HG03066 (cell line): ENCODE data around the gene RTN4IP1.
"Not testable (repeated sequence)": the region's sequence is repeated elsewhere in the genome, so short reads cannot be mapped to it uniquely, and the experiment has no call there.

Experiments
- ATAC-seq: cut with Tn5 transposase; IDR thresholded peaks from one replicate; pipeline ENCODE4 v1.9.1; 2021; ENCODE audit warnings: low read depth; ENCODE audit not compliant: unreplicated experiment

The RTN4IP1 gene

GRCh38 chr6:106629859-106630163 is 513 bp upstream of the RTN4IP1 start:
- ATAC-seq: no peak

DNA sequence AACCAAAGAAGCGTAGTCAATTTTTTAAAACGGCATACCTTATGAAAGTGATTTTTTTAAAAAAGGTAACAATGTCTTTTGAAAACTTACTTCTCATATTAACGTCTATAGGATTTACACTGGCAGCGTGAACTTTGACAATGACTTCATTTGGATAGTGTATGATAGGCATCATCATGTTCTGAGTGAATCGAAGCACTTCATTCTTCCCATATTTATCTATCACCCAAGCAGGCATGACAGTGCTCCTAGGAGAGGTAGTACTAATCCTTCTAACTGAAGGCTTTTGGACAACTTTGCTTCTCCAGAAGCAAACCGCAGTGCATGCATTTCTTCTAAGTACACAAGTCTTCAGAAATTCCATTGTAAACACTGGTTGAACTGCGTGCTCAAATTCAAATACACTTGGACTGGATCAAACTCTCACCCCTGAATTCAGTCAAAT is 618 bp downstream of the RTN4IP1 start:
- no peak for ATAC-seq

- ATAC-seq: not testable (repeated sequence)
Measured at GRCh38 chr6:106627760-106628159, 1.5 kb downstream of the RTN4IP1 start.

DNA sequence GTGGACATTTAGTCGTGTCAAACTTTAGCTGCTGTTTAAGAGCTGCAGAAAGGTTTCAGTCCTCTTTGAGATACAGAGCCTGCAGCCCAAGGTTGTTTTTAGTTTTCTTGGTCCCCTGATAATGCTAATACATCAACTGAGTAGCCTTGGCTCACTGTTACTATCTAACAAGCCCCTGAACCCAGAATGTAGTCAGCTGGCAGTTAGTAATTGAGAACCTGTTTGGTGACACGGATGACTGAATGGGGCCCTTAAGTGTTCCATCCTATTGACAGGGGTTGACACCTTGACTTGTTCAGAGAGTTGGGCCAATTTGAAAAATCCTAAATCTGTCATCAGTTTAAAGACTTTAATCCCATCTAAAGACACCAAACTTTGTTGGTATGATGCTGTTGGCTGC is 2.8 kb downstream of the RTN4IP1 start:
- ATAC-seq: peak; percentile 25

DNA sequence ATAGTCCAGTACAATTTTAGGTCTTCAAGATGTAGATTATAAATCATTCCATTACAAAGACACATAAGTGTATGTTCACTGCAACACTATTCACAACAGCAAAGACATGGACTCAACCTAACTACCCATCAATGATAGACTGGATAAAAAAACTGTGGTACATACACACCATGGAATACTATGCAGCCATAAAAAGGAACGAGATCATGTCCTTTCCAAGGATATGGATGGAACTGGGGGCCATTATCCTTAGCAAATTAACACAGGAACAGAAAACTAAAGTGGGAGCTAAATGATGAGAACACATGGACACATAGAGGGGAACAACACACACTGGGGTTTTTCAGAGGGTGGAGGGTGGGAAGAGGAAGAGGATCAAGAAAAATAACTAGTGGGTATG is 6.3 kb downstream of the RTN4IP1 start:
- ATAC-seq: no peak

DNA sequence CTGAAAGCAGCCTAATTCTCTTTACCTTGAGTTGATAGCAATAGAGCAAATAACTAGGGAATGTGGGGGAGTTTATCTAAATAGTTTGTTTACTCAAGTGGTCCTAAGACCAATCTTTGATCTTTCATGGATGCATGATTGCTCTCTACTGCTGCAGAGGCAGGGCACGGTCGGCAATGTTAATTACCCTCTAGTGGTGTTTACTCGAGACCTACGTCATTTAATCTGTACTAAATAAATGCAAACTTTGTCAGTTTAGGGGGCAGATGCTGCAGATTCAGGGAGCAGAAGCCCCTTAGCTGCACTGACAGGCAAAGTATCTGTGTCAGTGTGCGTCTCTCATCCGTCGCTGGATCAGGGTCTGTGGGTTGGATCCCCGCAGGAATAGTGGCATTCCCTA is 6.9 kb downstream of the RTN4IP1 start:
- no peak for ATAC-seq

GRCh38 chr6:106620931-106621672 is 8.2 kb downstream of the RTN4IP1 start:
- no peak for ATAC-seq

DNA sequence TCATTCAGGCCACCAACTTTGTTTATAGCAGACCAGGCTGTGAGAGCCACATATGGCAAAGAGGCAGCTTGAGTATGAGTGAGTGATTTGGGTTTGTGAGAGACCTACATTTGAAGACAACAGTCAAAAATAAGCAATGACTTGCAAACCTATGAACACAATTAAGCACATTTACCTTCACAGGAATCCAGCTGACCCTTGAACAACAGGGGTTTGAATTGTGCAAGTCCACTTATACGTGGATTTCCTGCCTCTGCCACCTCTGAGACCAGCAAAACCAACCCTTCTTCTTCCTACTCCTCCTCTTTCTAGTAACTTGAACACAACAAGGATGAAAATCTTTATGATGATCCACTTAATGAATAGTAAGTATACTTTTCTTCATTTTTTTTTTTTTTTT is 10.1 kb downstream of the RTN4IP1 start:
- no peak for ATAC-seq

DNA sequence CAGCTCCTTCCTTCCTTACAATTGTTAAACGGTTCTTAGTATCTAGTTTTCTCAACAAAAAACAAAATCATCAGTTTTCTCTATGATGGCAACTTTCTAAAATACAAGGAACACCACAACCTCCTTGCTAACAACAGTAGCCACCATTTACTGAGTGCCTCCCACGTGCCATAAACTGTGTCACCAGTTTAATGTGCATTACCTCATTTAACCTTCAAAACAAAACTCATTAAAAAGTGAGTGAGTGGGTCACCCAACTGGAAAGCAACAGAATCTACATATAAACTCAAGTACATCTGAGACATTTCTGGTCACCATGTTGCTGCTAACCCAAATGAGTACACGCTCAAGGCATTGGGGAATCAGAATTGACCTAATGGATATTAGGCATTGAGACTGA is 11.0 kb downstream of the RTN4IP1 start:
- ATAC-seq: no peak

DNA sequence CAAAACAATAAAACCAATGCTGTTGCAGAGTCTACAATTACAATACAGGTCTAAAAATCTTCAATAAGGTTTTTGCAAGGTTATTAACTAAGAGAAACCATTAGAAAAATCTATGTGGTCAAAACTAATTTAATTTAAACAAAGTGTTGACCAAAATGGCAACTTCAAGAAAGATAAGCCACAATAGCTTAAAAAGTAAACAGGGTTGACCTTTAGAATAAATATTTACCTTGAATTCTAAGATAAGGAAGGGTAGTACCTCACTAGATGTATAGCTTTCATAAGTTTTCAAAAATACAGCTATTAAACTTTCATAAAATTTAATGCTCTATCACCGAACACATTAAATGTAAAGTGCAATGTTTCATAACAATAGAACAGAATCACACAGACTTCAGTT is 11.4 kb downstream of the RTN4IP1 start:
- no peak for ATAC-seq

- ATAC-seq: peak; percentile 78
Measured at GRCh38 chr6:106617302-106617701, 12.0 kb downstream of the RTN4IP1 start.

DNA sequence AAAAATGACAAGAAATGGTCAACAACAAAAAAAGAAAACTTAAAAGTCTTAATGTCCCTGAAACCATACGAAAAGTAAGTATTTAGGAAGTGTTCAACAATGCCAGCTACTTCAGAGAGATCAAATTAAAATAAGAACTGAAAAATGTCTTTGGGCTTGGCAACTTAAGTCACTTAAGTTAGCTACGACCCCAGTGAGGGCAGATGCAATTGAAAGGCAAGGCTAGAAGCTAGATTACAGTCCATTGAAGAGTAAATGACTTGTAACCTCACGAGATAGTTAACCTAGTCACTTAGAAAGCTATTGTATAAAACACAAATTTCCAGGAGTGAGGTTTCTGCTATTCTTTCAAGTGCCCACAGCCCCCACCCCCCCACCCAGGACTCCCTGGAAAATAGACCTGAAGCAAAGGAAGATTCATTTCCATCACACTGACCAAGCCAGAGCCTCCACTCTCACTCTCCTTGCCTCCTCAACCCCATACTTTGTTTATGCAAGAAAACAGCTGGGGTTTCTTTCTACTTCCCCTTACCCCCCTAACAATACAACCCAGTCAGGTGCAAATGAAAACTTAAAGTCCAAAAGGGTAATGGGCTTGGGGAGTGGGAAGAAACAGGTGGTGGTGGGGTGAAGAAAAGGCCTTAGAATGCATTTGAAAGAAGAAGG is 14.6 kb downstream of the RTN4IP1 start:
- no peak for ATAC-seq

DNA sequence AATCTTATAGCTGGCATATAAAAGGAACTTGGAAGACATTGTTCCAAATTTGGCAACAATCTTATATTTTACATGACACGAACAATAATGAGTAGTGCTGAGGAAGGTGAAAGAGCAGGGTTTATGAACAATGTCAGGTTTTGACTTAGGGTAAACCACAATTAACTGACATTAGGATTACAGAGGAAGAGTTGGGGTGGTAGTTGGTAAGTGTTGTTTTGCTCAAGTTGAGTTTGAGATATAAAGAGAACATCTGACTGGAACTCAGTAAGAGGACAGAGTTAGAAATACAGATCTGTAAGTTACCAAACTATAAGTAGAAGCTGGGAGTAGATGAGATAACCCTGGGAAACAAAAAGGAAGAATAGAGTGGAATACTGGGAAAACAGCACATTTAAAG is 15.1 kb downstream of the RTN4IP1 start:
- ATAC-seq: no peak

DNA sequence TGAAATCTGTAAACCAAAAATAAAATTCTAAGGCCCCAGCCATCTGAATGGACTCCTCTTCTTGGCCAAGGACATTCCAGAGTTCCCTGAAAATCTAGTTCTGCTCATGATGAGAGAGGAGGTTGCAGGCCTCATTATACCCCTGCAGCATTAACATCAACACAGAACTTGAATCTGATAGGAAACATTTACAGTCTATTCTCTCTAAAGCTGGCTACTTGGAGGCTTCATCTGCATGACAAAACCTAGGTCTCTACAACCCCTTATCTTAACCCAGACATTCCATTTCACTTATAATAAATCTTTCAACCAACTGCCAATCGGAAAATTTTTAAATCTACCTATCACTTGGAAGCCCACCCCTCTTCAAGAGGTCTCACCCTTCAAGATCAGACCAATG is 15.7 kb downstream of the RTN4IP1 start:
- ATAC-seq: no peak

GRCh38 chr6:106612671-106613416 is 16.5 kb downstream of the RTN4IP1 start:
- no peak for ATAC-seq

DNA sequence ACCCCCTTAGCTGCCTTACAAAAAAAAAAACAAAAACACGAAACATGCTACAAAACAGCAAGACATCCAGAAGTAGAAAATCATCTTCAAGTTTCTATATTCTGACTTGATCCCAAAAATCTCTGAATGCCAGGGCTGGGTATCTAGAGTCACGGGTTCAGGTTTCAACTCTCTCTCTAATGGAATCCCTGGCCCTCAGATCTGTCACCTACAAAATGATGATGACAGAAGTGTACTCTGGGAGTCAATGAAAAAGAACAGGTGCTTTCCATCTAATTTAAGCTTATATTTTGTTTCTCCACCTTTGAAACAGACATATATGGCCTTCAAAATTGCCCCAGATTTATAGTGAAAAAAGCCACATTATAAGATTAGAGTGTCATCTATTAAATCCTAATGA is 18.3 kb downstream of the RTN4IP1 start:
- ATAC-seq: no peak

DNA sequence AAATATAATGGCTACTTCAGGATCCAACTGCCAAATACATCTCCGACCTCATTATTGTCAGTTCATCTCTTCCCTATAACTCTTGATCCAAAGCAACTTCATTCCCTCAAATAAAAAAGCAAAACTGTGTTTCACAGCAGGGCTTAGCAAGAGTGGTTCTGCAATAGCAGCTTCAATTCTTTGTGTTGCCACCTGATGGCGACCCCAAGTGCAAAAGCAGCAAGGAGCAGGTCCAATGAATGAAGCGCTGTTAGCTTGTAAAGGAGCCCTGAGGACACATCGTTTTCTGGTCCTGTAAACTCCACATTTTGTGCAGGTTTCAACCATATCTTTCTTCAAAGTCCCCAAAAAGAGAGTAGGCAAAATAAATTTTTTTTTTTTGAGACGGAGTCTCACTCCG is 19.6 kb downstream of the RTN4IP1 start:
- ATAC-seq: no peak

GRCh38 chr6:106608080-106608668 is 21.1 kb downstream of the RTN4IP1 start:
- peak; percentile 68 for ATAC-seq

DNA sequence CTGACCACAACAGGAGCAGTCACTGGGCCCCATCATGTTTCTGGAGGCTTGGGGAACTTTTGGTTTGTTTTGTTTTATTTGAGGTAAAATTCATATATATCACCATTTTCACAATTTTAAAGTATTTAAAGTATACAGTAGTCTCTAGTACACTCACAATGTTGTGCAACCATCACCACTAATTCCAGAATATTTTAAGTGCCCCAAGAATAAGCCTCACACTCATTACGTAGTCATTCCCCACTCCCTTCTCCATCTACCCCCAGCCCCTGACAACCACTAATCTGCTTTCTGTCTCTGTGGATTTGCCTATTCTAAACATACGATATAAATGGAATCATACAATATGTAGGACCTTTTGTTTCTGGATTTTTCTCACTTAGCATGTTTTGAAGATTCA is 29.0 kb downstream of the RTN4IP1 start:
- ATAC-seq: no peak

- ATAC-seq: no peak
Measured at GRCh38 chr6:106599440-106599839, 29.9 kb downstream of the RTN4IP1 start.

GRCh38 chr6:106591111-106591825 is 38.0 kb downstream of the RTN4IP1 start:
- ATAC-seq: no peak
